Smooth muscle cell (in vitro differentiated cells): Measurements from ENCODE around the gene GCSH. TPM values are rescaled to one million over a fixed set of nuclear protein-coding genes. Genes with fewer than 3 reads are reported as not detected.

Source experiments
- DNase-seq: peaks from one replicate; lab custom pipeline; 2025; ENCODE audit not compliant: unreplicated experiment; lab: John Stamatoyannopoulos, UW
- H2AFZ ChIP-seq: fragments of 200-600 bp; sonication (generic); 2 replicates; pipeline ENCODE4 v1.6.0; 2016; ENCODE audit warnings: antibody characterized with exemption, low read depth, mild to moderate bottlenecking
- H3F3A ChIP-seq: fragments of 200-600 bp; sonication (generic); 2 replicates; pipeline ENCODE4 v1.6.0; 2017; ENCODE audit warnings: antibody characterized with exemption, low read depth
- H3K27ac ChIP-seq: fragments of 200-600 bp; sonication (generic); 2 replicates; pipeline ENCODE4 v1.5.1; 2016; ENCODE audit warnings: low read depth, mild to moderate bottlenecking
- H3K27me3 ChIP-seq: fragments of 200-600 bp; sonication (generic); 2 replicates; pipeline ENCODE4 v1.6.1; 2016; ENCODE audit warnings: low read depth, mild to moderate bottlenecking
- H3K36me3 ChIP-seq: fragments of 200-600 bp; sonication (generic); 2 replicates; pipeline ENCODE4 v1.5.1; 2016; ENCODE audit warnings: low read depth
- H3K4me1 ChIP-seq: fragments of 200-600 bp; sonication (generic); 2 replicates; pipeline ENCODE4 v1.5.1; 2016; ENCODE audit warnings: low read depth
- H3K4me2 ChIP-seq: fragments of 200-600 bp; sonication (generic); 2 replicates; pipeline ENCODE4 v1.6.0; 2016; ENCODE audit warnings: mild to moderate bottlenecking
- H3K4me3 ChIP-seq: fragments of 200-600 bp; sonication (generic); 2 replicates; pipeline ENCODE4 v1.5.1; 2016; ENCODE audit warnings: mild to moderate bottlenecking
- H3K79me2 ChIP-seq: fragments of 200-600 bp; sonication (generic); 2 replicates; pipeline ENCODE4 v1.6.0; 2016; ENCODE audit warnings: low read depth, mild to moderate bottlenecking
- H3K9ac ChIP-seq: fragments of 200-600 bp; sonication (generic); 2 replicates; pipeline ENCODE4 v1.6.0; 2016; ENCODE audit warnings: low read depth
- H3K9me3 ChIP-seq: fragments of 200-600 bp; sonication (generic); replicated peaks from 2 replicates; pipeline ENCODE4 v1.5.1; 2016; ENCODE audit warnings: low read depth
- H4K20me1 ChIP-seq: fragments of 200-600 bp; sonication (generic); 2 replicates; pipeline ENCODE4 v1.6.0; 2016; ENCODE audit warnings: low read depth
- CTCF ChIP-seq: fragments of 200-600 bp; sonication (generic); IDR thresholded peaks from 2 replicates; pipeline ENCODE4 v1.5.1; 2017; ENCODE audit warnings: borderline replicate concordance, mild to moderate bottlenecking, antibody characterized with exemption; ENCODE audit not compliant: insufficient read depth, poor library complexity, severe bottlenecking
- whole genome bisulfite sequencing: methylation state at CpG from one replicate; pipeline ENCODE4 v1.1.7; 2016; ENCODE audit warnings: low lambda C conversion rate; 5-methylcytosine and 5-hydroxymethylcytosine counted together
- polyA plus RNA-seq: library from polyadenylated mRNA; unstranded; fragments of >200 nt; fragmentation: Nextera tagmentation; extraction: Ambion mirVana; gene quantifications from 2 replicates; pipeline ENCODE4 v1.2.1, GENCODE V29; 2016
- total RNA-seq: library from RNA; depleted of rRNA; stranded (reverse); fragments of >200 nt; gene quantifications from 2 replicates; pipeline ENCODE4 v1.2.3, GENCODE V29; 2014

The GCSH gene
- total and polyA plus RNA-seq, 2 experiments from 2014 or later = 42.4 to 48.1 TPM

GRCh38 chr16:81077076-81077940, 18.9 kb downstream of the GCSH start, which contains the start of gene C16orf46:
Gene C16orf46, minus strand, starts transcription at chr16:81077238. Its CDS starts 13,283 bp downstream, at chr16:81063955.
- peak; percentile 99 for DNase-seq
- peak within 1 kb of the TSS; percentile 80 for H2AFZ ChIP-seq
- H3F3A ChIP-seq = peaks cover 14% of the 10 kb centered on the region
- H3K79me2 ChIP-seq = no peaks in the 10 kb centered on the region
- peaks cover 5% of the 10 kb centered on the region for H3K4me1 ChIP-seq
- H3K9me3 ChIP-seq = no peaks in the 10 kb centered on the region
- no peaks in the 10 kb centered on the region for H4K20me1 ChIP-seq
- no peak for TF ChIP-seq CTCF
- peak within 1 kb of the TSS; percentile 95 for H3K9ac ChIP-seq
- peak within 1 kb of the TSS; percentile 91 for H3K4me2 ChIP-seq
- H3K4me3 ChIP-seq = peak within 1 kb of the TSS; percentile 74
- H3K27me3 ChIP-seq = no peaks in the 10 kb centered on the region
- H3K36me3 ChIP-seq = no peaks in the 10 kb centered on the region
- H3K27ac ChIP-seq = peak within 1 kb of the TSS; percentile 99
- WGBS = 15% methylated on average over 59 of the region's 59 CpGs

GRCh38 chr16:81076566-81077075, 19.6 kb downstream of the GCSH start:
- no peaks in the 10 kb centered on the region for H3K36me3 ChIP-seq
- H3K4me1 ChIP-seq = peaks cover 5% of the 10 kb centered on the region
- H4K20me1 ChIP-seq = no peaks in the 10 kb centered on the region
- peak overlapping the region; percentile 95 for H3K9ac ChIP-seq
- H3K79me2 ChIP-seq = no peaks in the 10 kb centered on the region
- H3K27me3 ChIP-seq = no peaks in the 10 kb centered on the region
- H3K4me3 ChIP-seq = peak overlapping the region; percentile 74
- H3K9me3 ChIP-seq = no peaks in the 10 kb centered on the region
- peaks cover 14% of the 10 kb centered on the region for H3F3A ChIP-seq
- H3K4me2 ChIP-seq = peak overlapping the region; percentile 91
- 3% methylated on average over 27 of the region's 27 CpGs for WGBS
- peak overlapping the region; percentile 99 for H3K27ac ChIP-seq
- peak; percentile 99 for DNase-seq
- H2AFZ ChIP-seq = peak overlapping the region; percentile 80
- no peak for TF ChIP-seq CTCF

- no peak for DNase-seq
- Histone ChIP-seq H3K9ac (no peak overlapping the region), H3K4me1 (peaks cover 5% of the 10 kb centered on the region), H3K36me3 (no peaks in the 10 kb centered on the region), H4K20me1 (no peaks in the 10 kb centered on the region), H3K4me3 (no peak overlapping the region), H3K4me2 (no peak overlapping the region), H3K27ac (no peak overlapping the region), H3K79me2 (no peaks in the 10 kb centered on the region), H2AFZ (no peak overlapping the region), H3F3A (peaks cover 14% of the 10 kb centered on the region), H3K9me3 (no peaks in the 10 kb centered on the region), H3K27me3 (no peaks in the 10 kb centered on the region)
- 49% methylated on average over 5 of the region's 5 CpGs for WGBS
- no peak for TF ChIP-seq CTCF
Measured at GRCh38 chr16:81073560-81074330, 22.4 kb downstream of the GCSH start.
